NOMO-1 (cell line): ENCODE data around the gene SPNS3.
A peak's percentile ranks its signal among the peaks of the same experiment; 100 is the strongest.

Experiments
- DNase-seq, 2 experiments: peaks; one replicate each; lab custom pipeline; 2025; ENCODE audit not compliant: unreplicated experiment in 2 of 2; lab: John Stamatoyannopoulos, UW

SPNS3 gene

GRCh38 chr17:4523946-4524345, 90.2 kb downstream of the SPNS3 start:
- no peak for DNase-seq

- DNase-seq: no peak
These were observed 92.1 kb downstream of the SPNS3 start for GRCh38 chr17:4525691-4526397.

GRCh38 chr17:4527134-4527533, 93.4 kb downstream of the SPNS3 start:
- no peak for DNase-seq

- DNase-seq: peak; percentile 18 to 29
These were observed 93.9 kb downstream of the SPNS3 start for GRCh38 chr17:4527566-4528125.

- no peak for DNase-seq
These were observed 95.9 kb downstream of the SPNS3 start for GRCh38 chr17:4529533-4530152.

- no peak for DNase-seq
These were observed 97.3 kb downstream of the SPNS3 start for GRCh38 chr17:4530799-4531730.

- DNase-seq: no peak
These were observed 98.4 kb downstream of the SPNS3 start for GRCh38 chr17:4531988-4532736.

GRCh38 chr17:4532860-4533522, 99.3 kb downstream of the SPNS3 start:
- no peak for DNase-seq

GRCh38 chr17:4533523-4534504, 100.1 kb downstream of the SPNS3 start:
- no peak for DNase-seq

- no peak for DNase-seq
These were observed 100.8 kb downstream of the SPNS3 start for GRCh38 chr17:4534515-4534914.

GRCh38 chr17:4534928-4535666, 101.4 kb downstream of the SPNS3 start:
- no peak for DNase-seq

GRCh38 chr17:4535667-4536258, 102.0 kb downstream of the SPNS3 start:
- DNase-seq: no peak

GRCh38 chr17:4536259-4536741, 102.6 kb downstream of the SPNS3 start:
- no peak for DNase-seq

- no peak for DNase-seq
These were observed 103.1 kb downstream of the SPNS3 start for GRCh38 chr17:4536742-4537411.
